HG03196 (cell line): ENCODE data around the gene POLR3A.

Experiments used
- ATAC-seq: cut with Tn5 transposase; IDR thresholded peaks from one replicate; pipeline ENCODE4 v1.9.1; 2021; ENCODE audit not compliant: unreplicated experiment

POLR3A gene

DNA sequence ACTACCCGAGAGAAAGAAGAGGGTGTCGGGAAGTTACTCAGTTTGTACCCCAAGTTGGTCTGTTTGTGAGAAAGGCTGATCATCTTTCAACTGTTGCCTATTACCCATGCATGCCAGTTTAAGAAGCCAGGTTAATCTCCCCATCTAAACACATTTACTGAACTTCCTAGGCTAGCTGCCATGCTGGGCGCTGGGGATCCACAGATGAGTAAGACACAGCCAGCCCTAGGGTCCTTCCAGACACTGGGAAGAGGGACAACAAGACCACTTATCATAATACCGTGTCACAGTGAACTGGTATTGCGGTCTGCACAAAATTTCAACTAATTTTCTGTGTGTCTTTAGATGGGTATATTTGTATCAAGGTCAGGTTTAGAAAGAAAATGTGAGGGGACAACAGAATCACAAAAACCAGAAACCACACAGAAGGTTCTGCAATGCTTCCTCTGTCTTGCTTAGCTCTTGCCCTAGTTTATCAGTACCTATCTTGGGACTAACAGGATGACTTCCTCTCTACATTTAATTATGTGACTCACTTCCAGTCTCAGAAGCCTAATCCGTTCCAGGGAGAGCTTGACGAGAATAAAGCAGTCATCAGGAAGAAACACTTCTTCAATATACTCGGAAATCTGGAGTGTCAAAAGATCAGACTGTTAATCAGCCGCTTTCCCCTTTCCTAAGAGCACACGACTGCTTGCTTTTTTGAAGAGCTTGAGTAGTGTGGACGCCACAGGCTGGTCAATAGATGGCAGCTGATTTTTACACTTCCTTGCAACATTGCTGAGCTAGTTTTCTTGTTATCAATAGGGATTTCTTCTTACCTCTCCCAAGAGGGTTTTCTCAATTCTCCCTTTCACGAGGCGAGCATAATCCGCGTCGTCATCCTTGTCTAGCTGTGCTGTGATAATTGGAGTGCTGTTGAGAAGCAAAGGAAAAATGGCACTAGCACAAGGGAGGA, 45.7 kb downstream of the POLR3A start:
- ATAC-seq = no peak

- ATAC-seq = no peak
Observed at GRCh38 chr10:77981281-77981680, 48.0 kb downstream of the POLR3A start.

DNA sequence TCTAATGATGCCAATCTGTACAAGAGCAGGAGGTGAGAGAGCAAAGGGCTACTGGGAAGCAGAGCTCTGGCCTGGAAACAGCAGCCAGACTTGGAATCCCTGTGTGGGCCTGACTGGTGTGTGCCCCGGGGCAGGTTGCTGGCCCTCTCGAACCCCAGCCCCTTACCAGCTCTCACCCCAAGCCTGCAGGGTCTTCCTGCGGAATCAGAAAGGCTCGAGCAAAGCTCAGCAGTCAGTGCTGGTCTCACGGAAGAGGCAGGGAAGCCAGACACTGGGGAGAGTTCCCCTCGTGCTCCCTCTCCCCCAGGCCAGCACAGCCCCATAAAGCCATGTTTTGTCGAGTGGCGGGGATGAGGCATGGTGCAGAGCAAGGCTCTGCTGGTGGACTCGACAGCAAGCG, 50.1 kb downstream of the POLR3A start:
- no peak for ATAC-seq

DNA sequence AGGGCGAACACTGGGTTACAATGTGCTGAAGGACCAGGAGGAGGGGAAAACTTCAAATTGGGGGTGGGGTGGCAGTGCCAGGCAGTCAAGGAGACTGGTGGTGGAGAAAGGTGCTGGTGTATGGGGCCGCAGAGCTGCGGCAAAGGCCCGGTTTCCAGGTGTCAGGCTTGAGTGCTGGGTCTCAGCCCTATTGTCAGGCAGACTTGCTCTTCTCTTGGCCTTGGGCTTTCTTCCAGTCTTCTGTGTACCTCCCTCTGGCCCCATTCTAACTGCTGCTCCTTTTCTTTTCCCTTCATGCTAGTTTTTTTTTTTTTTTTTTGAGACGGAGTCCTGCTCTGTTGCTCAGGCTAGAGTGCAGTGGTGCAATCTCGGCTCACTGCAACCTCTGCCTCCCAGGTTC, 51.0 kb downstream of the POLR3A start:
- no peak for ATAC-seq

GRCh38 chr10:77977934-77978333, 51.4 kb downstream of the POLR3A start:
- ATAC-seq = no peak

- no peak for ATAC-seq
Observed at GRCh38 chr10:77977016-77977415, 52.3 kb downstream of the POLR3A start.

DNA sequence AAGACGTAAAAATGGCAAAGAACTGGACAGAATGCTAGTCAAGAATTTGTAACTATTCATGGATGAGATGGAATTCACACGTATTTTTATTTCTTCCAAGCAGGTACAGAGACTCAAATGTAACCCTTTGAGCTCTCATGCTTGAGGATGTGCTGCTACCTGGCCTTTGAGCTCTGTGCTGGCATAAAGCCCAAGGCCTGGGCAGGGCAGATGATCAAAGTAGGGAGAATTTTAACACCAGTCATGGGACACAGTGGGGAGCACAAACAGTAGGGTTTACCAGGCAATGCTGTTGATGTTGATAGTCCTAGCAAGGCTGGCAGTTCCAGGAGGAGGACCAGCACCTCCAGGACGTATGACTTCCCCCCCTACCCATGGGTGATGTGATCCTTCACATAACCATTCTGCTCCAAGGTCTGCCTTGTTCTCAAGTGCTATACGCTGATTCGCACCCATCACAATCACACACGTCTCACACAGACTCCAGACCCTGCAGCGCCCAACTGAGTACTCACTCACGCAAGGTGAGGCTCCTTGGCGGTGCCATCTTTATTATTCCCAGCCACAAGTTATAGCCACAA, 54.1 kb downstream of the POLR3A start:
- ATAC-seq = no peak

GRCh38 chr10:77974396-77975074, 54.8 kb downstream of the POLR3A start:
- no peak for ATAC-seq

DNA sequence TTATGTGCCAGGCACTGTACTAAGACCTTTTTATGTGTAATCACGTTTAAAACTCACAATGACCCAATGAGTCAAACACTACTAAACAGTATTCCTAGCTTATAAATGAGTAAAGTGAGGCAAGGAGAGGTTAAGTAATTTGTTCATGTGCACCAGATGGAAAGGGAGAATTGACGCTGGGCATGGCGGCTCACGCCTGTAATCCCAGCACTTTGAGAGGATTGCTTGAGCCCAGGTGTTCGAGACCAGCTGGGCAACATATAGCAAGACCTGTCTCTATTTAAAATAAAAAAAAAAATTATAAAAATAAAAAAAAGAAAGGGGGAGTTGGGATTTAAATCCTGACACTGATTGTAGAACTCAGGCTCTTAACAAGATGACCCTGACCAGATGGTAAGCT, 56.0 kb downstream of the POLR3A start:
- ATAC-seq = no peak

- ATAC-seq = no peak
Observed at GRCh38 chr10:77972148-77972547, 57.2 kb downstream of the POLR3A start.

DNA sequence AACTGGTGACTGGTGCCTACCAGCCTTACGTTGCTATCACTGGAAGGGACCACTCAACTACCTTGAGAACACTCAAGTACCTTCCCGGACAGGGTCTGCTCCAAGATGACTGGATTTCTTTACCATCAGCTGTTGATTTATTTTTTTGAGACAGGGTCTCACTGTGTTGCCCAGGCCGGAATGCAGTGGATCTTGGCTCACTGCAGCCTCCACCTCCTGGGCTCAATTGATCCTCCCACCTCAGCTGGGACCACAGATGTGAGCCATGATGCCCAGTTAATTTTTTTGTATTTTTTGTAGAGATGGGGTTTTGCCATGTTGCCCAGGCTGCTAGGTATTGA, 57.5 kb downstream of the POLR3A start:
- no peak for ATAC-seq

DNA sequence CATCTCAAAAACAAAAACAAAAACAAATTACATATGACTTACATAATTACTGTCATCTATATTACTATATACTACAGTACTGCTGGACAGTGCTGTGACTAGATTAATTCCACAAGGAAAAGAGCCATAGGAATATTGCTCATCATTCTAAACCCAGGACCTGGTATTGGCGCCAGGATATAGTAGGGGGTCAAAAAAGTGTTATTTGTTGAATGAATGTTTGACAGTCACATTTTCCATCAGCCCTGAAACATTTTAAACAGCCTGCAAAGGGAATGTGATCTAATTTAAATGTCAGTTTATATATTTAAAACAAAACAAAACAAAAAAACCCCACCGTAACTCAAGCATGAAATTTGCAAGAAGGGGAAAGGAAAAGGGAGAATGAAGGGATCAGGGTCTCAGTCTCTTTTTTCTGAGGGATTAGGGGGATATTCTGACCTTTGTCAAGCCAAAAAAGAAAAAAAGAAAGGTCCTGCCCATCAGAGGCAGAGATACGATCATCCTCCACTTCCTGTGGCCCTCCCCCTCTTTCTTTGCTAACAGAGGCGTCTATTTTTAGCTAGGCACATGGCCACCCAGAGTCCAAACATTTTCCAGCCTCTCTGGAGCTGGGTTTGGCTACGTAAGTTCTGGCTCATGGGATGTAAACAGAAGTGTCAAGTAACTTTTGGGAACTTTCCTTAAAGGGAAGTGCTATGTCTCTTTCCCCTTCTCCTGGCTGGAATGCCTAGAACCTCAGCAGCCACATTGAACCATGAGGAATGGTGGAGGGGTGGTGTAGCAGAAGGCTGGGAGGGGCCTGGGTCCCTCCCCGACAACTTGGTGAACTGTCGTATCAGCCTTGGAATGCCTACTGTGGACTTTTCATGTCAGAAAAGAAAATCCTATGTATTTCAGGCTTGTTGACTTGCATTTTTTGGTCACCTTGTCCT, 58.2 kb downstream of the POLR3A start:
- no peak for ATAC-seq

GRCh38 chr10:77969114-77969513, 60.2 kb downstream of the POLR3A start:
- ATAC-seq = no peak

- no peak for ATAC-seq
Observed at GRCh38 chr10:77967611-77968022, 61.7 kb downstream of the POLR3A start.

- ATAC-seq = no peak
Observed at GRCh38 chr10:77965294-77965693, 64.0 kb downstream of the POLR3A start.

DNA sequence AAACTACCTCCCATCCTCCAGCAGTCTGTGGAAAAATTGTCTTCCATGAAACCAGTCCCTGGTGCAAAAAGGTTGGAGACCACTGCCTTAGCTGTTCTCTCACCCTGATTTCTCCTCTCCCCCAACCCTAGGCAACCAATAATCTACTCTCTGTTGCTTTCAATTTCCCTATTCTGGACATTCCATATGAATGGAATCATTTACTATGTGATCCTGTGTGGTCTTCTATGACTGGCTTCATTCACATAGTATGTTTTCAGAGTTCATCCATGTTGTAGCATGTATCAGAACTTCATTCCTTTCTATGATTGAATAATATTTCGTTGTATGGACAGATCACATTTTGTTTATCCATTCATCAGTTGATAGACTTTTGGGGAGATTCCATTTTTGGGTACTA, 64.5 kb downstream of the POLR3A start:
- no peak for ATAC-seq

DNA sequence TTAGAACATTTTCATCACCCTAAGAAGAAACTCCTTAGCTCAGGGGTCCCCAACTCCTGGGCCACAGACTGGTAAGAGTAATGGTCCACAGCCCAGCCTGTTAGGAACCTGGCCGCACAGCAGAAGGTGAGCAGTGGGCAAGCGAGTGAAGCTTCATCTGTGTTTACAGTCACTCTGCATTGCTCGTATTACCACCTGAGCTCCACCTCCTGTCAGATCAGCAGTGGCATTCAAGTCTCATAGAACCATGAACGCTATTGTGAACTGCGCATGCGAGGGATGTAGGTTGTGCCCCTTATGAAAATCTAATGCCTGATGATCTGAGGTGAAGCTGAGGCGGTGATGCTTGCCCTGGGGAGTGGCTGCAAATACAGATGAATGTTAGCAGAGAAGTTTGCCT, 65.4 kb downstream of the POLR3A start:
- no peak for ATAC-seq

DNA sequence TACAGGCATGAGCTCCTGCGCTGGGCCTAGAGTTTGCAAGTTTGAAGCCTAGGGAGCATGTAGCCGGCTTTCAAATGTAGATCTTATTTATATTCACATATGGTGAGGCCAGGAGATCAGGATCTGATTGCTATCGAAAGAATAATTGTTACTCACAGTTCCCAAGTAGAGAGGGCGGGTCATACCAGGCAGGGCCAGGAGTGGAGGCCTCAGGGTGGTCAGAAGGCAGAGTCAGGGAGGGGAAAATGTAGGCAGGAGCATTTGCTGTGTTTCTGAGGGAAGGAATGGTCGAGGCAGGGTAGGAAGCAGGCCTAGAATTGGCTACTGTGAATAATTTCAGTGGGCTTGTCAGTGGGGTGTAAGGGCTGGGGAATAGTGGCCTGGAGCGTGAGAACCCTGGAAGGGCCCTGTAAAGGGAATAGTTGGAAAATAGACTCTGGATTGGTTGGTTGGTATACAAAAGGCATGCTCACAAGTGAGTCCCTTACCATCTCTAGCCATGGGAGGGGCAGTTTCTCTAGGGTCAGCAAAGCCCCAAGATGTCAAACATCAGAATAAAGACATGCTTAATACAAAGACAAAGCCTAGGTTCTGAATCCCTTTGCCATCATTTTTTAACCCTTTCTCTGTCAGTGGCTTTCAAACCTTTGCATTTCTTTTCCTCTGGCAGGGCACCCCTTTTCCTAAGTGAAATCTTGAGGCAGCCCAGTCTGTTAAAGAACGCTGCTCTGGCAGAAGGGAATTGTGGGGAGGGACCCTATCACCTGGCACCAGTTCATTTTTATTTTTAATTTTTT, 66.8 kb downstream of the POLR3A start:
- ATAC-seq = no peak

DNA sequence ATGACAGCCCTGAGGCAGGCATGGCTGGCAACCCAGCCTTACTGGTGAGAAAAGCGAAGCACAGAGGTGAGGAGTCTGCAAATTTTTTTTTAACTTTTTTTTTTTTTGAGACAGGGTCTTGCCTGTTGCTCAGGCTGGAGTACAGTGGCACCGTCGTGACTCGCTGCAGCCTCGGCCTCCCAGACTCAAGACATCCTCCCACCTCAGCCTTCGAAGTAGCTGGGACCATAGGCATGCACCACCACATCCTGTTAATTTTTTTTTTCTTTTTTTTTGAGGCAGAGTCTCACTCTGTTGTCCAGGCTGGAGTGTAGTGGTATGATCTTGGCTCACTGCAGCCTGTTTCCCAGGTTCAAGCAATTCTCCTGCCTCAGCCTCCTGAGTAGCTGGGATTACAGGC, 67.6 kb downstream of the POLR3A start:
- ATAC-seq = no peak

GRCh38 chr10:77960829-77961329, 68.4 kb downstream of the POLR3A start:
- no peak for ATAC-seq
